HEK293 (cell line): ENCODE measurements around the gene ANO3.

Experiments used
- CTCF ChIA-PET: fragments of 350-600 bp; formaldehyde crosslinking; extraction: SDS; loops from one replicate; lab custom pipeline; 2021; ENCODE audit warnings: antibody characterized with exemption; lab: Yijun Ruan, JAX
- POLR2A ChIA-PET: fragments of 300-600 bp; formaldehyde crosslinking; extraction: SDS; loops from one replicate; lab custom pipeline; 2020; ENCODE audit warnings: antibody characterized with exemption, inconsistent platforms; lab: Yijun Ruan, JAX
- H3K27ac ChIP-seq: fragments of 200-500 bp; sonication (Bioruptor generic); 2 replicates; pipeline ENCODE4 v1.5.1; 2014; ENCODE audit warnings: low read depth, low read length, control low read depth, inconsistent platforms; ENCODE audit errors: extremely low read depth
- H3K36me3 ChIP-seq, 2 experiments: fragments of 200-500 bp in 1 of 2; sonication (Bioruptor generic) in 1 of 2; 1 replicate in 1 of 2; 2 replicates in 1 of 2; pipeline ENCODE4 v1.5.1; 2014 to 2017; ENCODE audit warnings: inconsistent platforms in 2 of 2, low read length in 2 of 2; ENCODE audit not compliant: control insufficient read depth in 2 of 2, insufficient read depth in 1 of 2
- H3K4me1 ChIP-seq: fragments of 200-500 bp; sonication (Bioruptor generic); 2 replicates; pipeline ENCODE4 v1.5.1; 2014; ENCODE audit warnings: mild to moderate bottlenecking, low read length, inconsistent platforms; ENCODE audit not compliant: control insufficient read depth, insufficient read depth
- H3K4me3 ChIP-seq: 2 replicates; pipeline ENCODE4 v1.5.1; 2011; ENCODE audit warnings: low read depth, mild to moderate bottlenecking, control low read depth, low read length, moderate library complexity
- H3K9me3 ChIP-seq: fragments of 200-500 bp; sonication (Bioruptor generic); 2 replicates; pipeline ENCODE4 v1.5.1; 2014; ENCODE audit warnings: low read depth, low read length, inconsistent platforms; ENCODE audit not compliant: control insufficient read depth, insufficient read depth
- EGR2 ChIP-seq: fragments of 450-650 bp; formaldehyde crosslinking; IDR thresholded peaks from 2 replicates; pipeline ENCODE4 v1.5.1; 2016; ENCODE audit warnings: low read depth, missing biosample characterization, missing genetic modification characterization
- HIC1 ChIP-seq: fragments of 450-650 bp; formaldehyde crosslinking; IDR thresholded peaks from 2 replicates; pipeline ENCODE4 v1.5.1; 2016; ENCODE audit warnings: missing biosample characterization, missing genetic modification characterization
- MYNN ChIP-seq: fragments of 450-650 bp; formaldehyde crosslinking; IDR thresholded peaks from 2 replicates; pipeline ENCODE4 v1.5.1; 2016; ENCODE audit warnings: missing biosample characterization, missing genetic modification characterization, borderline replicate concordance
- PRDM1 ChIP-seq: fragments of 450-650 bp; formaldehyde crosslinking; IDR thresholded peaks from 2 replicates; pipeline ENCODE4; 2016; ENCODE audit warnings: missing biosample characterization, missing genetic modification characterization
- SALL2 ChIP-seq: fragments of 450-650 bp; formaldehyde crosslinking; IDR thresholded peaks from 2 replicates; pipeline ENCODE4 v1.5.0; 2017; ENCODE audit warnings: missing biosample characterization, mild to moderate bottlenecking, missing genetic modification characterization, borderline replicate concordance
- TCF7L2 ChIP-seq: IDR thresholded peaks from 2 replicates; pipeline ENCODE4 v1.6.1; 2011; ENCODE audit warnings: low read depth, mild to moderate bottlenecking, inconsistent platforms, low read length, moderate library complexity, borderline replicate concordance
- ZBTB7A ChIP-seq: fragments of 450-650 bp; formaldehyde crosslinking; IDR thresholded peaks from 2 replicates; pipeline ENCODE4 v1.5.1; 2016; ENCODE audit warnings: low read depth, missing biosample characterization, missing genetic modification characterization
- ZBTB8A ChIP-seq: fragments of 450-650 bp; formaldehyde crosslinking; IDR thresholded peaks from 2 replicates; pipeline ENCODE4 v1.5.1; 2016; ENCODE audit warnings: missing biosample characterization, missing genetic modification characterization
- ZEB2 ChIP-seq: fragments of 450-650 bp; formaldehyde crosslinking; IDR thresholded peaks from 2 replicates; pipeline ENCODE4 v1.5.1; 2016; ENCODE audit warnings: missing biosample characterization, missing genetic modification characterization
- ZNF10 ChIP-seq: fragments of 450-650 bp; formaldehyde crosslinking; IDR thresholded peaks from 2 replicates; pipeline ENCODE4 v1.5.1; 2017; ENCODE audit warnings: missing biosample characterization, missing genetic modification characterization
- ZNF114 ChIP-seq: fragments of 450-650 bp; formaldehyde crosslinking; IDR thresholded peaks from 2 replicates; pipeline ENCODE4 v1.5.0; 2017; ENCODE audit warnings: missing biosample characterization, missing genetic modification characterization
- ZNF148 ChIP-seq: fragments of 450-650 bp; formaldehyde crosslinking; IDR thresholded peaks from 2 replicates; pipeline ENCODE4 v1.5.0; 2017; ENCODE audit warnings: missing biosample characterization, missing genetic modification characterization, borderline replicate concordance
- ZNF223 ChIP-seq: fragments of 450-650 bp; formaldehyde crosslinking; IDR thresholded peaks from 2 replicates; pipeline ENCODE4 v1.5.1; 2016; ENCODE audit warnings: missing biosample characterization, missing genetic modification characterization
- ZNF311 ChIP-seq: fragments of 450-650 bp; formaldehyde crosslinking; IDR thresholded peaks from 2 replicates; pipeline ENCODE4 v1.5.1; 2017; ENCODE audit warnings: missing biosample characterization, missing genetic modification characterization, borderline replicate concordance
- ZNF366 ChIP-seq: fragments of 450-650 bp; formaldehyde crosslinking; conservative IDR thresholded peaks from 2 replicates; pipeline ENCODE4 v1.5.1; 2016; ENCODE audit warnings: missing biosample characterization, missing genetic modification characterization
- ZNF416 ChIP-seq: fragments of 450-650 bp; formaldehyde crosslinking; IDR thresholded peaks from 2 replicates; pipeline ENCODE4 v1.5.1; 2016; ENCODE audit warnings: missing biosample characterization, missing genetic modification characterization
- ZNF530 ChIP-seq: fragments of 450-650 bp; formaldehyde crosslinking; IDR thresholded peaks from 2 replicates; pipeline ENCODE4 v1.5.1; 2016; ENCODE audit warnings: low read depth, missing biosample characterization, missing genetic modification characterization
- ZNF621 ChIP-seq: fragments of 450-650 bp; formaldehyde crosslinking; IDR thresholded peaks from 2 replicates; pipeline ENCODE4 v1.5.1; 2017; ENCODE audit warnings: missing biosample characterization, missing genetic modification characterization
- ZNF658 ChIP-seq: fragments of 450-650 bp; formaldehyde crosslinking; IDR thresholded peaks from 2 replicates; pipeline ENCODE4; 2016; ENCODE audit warnings: missing biosample characterization, missing genetic modification characterization
- TF ChIP-seq, protein P1 (sequence below): fragments of 450-650 bp; formaldehyde crosslinking; IDR thresholded peaks from 2 replicates; pipeline ENCODE4 v1.5.1; 2016; ENCODE audit warnings: missing biosample characterization, missing genetic modification characterization
- TF ChIP-seq, protein P2 (sequence below): fragments of 450-650 bp; formaldehyde crosslinking; IDR thresholded peaks from 2 replicates; pipeline ENCODE4 v1.5.1; 2016; ENCODE audit warnings: missing biosample characterization, missing genetic modification characterization

Gene ANO3

DNA sequence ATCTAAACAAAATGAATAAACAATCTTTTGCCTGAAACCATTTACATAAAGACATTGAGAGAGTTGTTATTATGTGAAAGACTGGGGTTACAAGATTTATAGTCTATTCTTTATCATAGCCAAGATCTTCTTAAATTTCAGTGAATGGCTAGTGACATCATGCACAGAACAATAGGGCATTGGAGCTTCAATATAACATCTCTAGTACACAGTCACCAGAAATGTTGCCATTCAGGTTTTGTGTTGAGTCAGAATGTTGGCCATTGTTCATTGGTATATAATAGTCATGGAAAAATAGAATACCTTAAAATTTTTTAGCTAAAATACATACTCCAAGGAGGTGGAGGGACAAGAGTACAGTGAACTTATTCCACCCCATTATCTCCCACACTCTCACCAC lies 345.6 kb downstream of the ANO3 start:
- H3K4me3 ChIP-seq, result no peak overlapping the region
- TF ChIP-seq ZEB2, result no peak
- no peak for TF ChIP-seq MYNN (tag by site-specific recombination)
- TF ChIP-seq ZNF530, result no peak
- TF ChIP-seq HIC1 (tag by site-specific recombination), result no peak
- no peak for TF ChIP-seq ZNF223 (tag by site-specific recombination)
- no peak for TF ChIP-seq PRDM1 (tag by site-specific recombination)
- no peak for TF ChIP-seq TCF7L2
- TF ChIP-seq ZNF366 (tag by site-specific recombination), result no peak
- TF ChIP-seq ZNF621 (tag by site-specific recombination), result no peak
- TF ChIP-seq, protein P1, sequence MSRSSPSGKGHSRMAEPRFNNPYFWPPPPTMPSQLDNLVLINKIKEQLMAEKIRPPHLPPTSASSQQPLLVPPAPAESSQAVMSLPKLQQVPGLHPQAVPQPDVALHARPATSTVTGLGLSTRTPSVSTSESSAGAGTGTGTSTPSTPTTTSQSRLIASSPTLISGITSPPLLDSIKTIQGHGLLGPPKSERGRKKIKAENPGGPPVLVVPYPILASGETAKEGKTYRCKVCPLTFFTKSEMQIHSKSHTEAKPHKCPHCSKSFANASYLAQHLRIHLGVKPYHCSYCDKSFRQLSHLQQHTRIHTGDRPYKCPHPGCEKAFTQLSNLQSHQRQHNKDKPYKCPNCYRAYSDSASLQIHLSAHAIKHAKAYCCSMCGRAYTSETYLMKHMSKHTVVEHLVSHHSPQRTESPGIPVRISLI, result no peak
- TF ChIP-seq ZNF148 (tag by site-specific recombination), result no peak
- TF ChIP-seq ZNF10, result no peak
- TF ChIP-seq ZNF416 (tag by site-specific recombination), result no peak
- TF ChIP-seq, protein P2, sequence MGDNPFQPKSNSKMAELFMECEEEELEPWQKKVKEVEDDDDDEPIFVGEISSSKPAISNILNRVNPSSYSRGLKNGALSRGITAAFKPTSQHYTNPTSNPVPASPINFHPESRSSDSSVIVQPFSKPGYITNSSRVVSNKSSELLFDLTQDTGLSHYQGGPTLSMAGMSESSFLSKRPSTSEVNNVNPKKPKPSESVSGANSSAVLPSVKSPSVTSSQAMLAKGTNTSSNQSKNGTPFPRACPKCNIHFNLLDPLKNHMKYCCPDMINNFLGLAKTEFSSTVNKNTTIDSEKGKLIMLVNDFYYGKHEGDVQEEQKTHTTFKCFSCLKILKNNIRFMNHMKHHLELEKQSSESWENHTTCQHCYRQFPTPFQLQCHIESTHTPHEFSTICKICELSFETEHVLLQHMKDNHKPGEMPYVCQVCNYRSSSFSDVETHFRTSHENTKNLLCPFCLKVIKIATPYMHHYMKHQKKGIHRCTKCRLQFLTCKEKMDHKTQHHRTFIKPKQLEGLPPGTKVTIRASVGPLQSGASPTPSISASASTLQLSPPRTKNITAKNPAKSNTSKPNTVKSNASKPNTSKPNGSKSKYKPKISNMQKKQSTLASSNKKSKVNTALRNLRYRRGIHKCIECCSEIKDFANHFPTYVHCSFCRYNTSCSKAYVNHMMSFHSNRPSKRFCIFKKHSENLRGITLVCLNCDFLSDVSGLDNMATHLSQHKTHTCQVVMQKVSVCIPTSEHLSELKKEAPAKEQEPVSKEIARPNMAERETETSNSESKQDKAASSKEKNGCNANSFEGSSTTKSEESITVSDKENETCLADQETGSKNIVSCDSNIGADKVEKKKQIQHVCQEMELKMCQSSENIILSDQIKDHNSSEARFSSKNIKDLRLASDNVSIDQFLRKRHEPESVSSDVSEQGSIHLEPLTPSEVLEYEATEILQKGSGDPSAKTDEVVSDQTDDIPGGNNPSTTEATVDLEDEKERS, result no peak
- CTCF ChIA-PET, result no interaction called here
- H3K36me3 ChIP-seq, result no peaks in the 10 kb centered on the region
- POLR2A ChIA-PET, result no interaction called here
- H3K27ac ChIP-seq, result no peak overlapping the region
- H3K4me1 ChIP-seq, result no peaks in the 10 kb centered on the region
- H3K9me3 ChIP-seq, result no peaks in the 10 kb centered on the region

GRCh38 chr11:26687351-26687750 lies 355.4 kb downstream of the ANO3 start:
- ChIA-PET POLR2A (no interaction called here), CTCF (interaction anchor here (0.7 to 1.5 kb wide), 2 partner anchors 27 to 472 kb away, joined by 3 read pairs; no protein-coding TSS in a partner anchor)
- no peaks in the 10 kb centered on the region for H3K9me3 ChIP-seq
- no peak overlapping the region for H3K4me3 ChIP-seq
- no peaks in the 10 kb centered on the region for H3K4me1 ChIP-seq
- no peaks in the 10 kb centered on the region for H3K36me3 ChIP-seq
- no peak overlapping the region for H3K27ac ChIP-seq
- no peak for TF ChIP-seq ZNF114 (tag by site-specific recombination)
- TF ChIP-seq EGR2 (tag by site-specific recombination), result no peak
- TF ChIP-seq ZBTB8A (tag by site-specific recombination), result no peak
- TF ChIP-seq ZBTB7A (tag by site-specific recombination), result no peak
- TF ChIP-seq SALL2 (tag by site-specific recombination), result no peak
- TF ChIP-seq ZNF658, result no peak
- TF ChIP-seq ZNF311 (tag by site-specific recombination), result no peak
